HepG2 (cell line): ENCODE results near the gene DAPK3. TPM values are rescaled to one million over a fixed set of nuclear protein-coding genes. Genes with fewer than 3 reads are reported as not detected.
"Not testable (repeated sequence)": the region's sequence is repeated elsewhere in the genome, so short reads cannot be mapped to it uniquely, and the experiment has no call there.

ENCODE experiments used
- ATAC-seq: fragments of 200-7000 bp; cut with Tn5 transposase; 3 replicates; pipeline ENCODE4 v1.9.1; 2020; ENCODE audit warnings: mild to moderate bottlenecking, moderate library complexity
- BruUV-seq: library from RNA; stranded (reverse); fragments of 400-500 nt; replicated peaks from 2 replicates; lab custom pipeline; 2021; lab: Mats Ljungman, UMichigan
- CTCF ChIA-PET: fragments of 300-600 bp; formaldehyde crosslinking; extraction: SDS; loops from one replicate; lab custom pipeline; 2021; ENCODE audit warnings: low total read pairs, inconsistent platforms, low intra/inter-chr PET ratio; lab: Yijun Ruan, JAX
- POLR2A ChIA-PET: fragments of 350-600 bp; sonication (Branson Sonifier 250); formaldehyde crosslinking; loops from one replicate; lab custom pipeline; 2020; ENCODE audit warnings: antibody characterized with exemption, inconsistent platforms; lab: Yijun Ruan, JAX
- DNase-seq: peaks from one replicate; pipeline ENCODE4 v3.0.0-alpha.2; 2015; ENCODE audit warnings: low spot score
- FAIRE-seq: peaks from 3 replicates; lab custom pipeline; 2011; peaks lifted over from hg19 to GRCh38; lab: Jason Lieb, UNC
- H2AFZ ChIP-seq: one replicate; pipeline ENCODE4 v1.6.1; 2011; ENCODE audit warnings: low read length, inconsistent platforms
- H3K27ac ChIP-seq: fragments of 300-600 bp; 3 replicates; pipeline ENCODE4 v1.8.0; 2011; ENCODE audit warnings: mixed run types, mild to moderate bottlenecking, mixed read lengths, low read length, inconsistent platforms; ENCODE audit not compliant: insufficient read depth; ENCODE audit errors: extremely low read length
- H3K27me3 ChIP-seq, 2 experiments: fragments of 200-600 bp in 1 of 2; 2 replicates in 1 of 2; 3 replicates in 1 of 2; pipeline versions ENCODE4 v1.6.0 to v1.8.0; 2011; ENCODE audit warnings: low read length in 2 of 2, mild to moderate bottlenecking in 2 of 2, moderate library complexity in 2 of 2, inconsistent platforms in 1 of 2; ENCODE audit not compliant: insufficient read depth in 2 of 2, control insufficient read depth in 1 of 2
- H3K36me3 ChIP-seq, 2 experiments: fragments of 200-600 bp in 1 of 2; replicated peaks in 1 of 2; 2 replicates in 1 of 2; 3 replicates in 1 of 2; pipeline versions ENCODE4 v1.5.1 to v1.8.0; 2011; ENCODE audit warnings: low read length in 2 of 2, inconsistent platforms in 1 of 2; ENCODE audit not compliant: insufficient read depth in 2 of 2, control insufficient read depth in 1 of 2
- H3K4me1 ChIP-seq: 2 replicates; pipeline ENCODE4 v1.5.1; 2012; ENCODE audit warnings: low read length, inconsistent platforms; ENCODE audit not compliant: insufficient read depth
- H3K4me2 ChIP-seq: 2 replicates; pipeline ENCODE4 v1.6.0; 2011; ENCODE audit warnings: low read depth, low read length, inconsistent platforms
- H3K4me3 ChIP-seq, 3 experiments: fragments of 200-600 bp in 1 of 3; sonication (generic), shearing (Covaris generic) in 1 of 3; replicated peaks in 1 of 3; 2 replicates each; pipeline ENCODE4 v1.5.1; 2011 to 2016; ENCODE audit warnings: low read length in 3 of 3, inconsistent platforms in 2 of 3, low read depth in 2 of 3, mild to moderate bottlenecking in 2 of 3, control low read depth in 1 of 3, mixed read lengths in 1 of 3; ENCODE audit not compliant: insufficient read depth in 1 of 3
- H3K79me2 ChIP-seq: one replicate; pipeline ENCODE4 v1.6.1; 2011; ENCODE audit warnings: low read length, inconsistent platforms; ENCODE audit not compliant: insufficient read depth
- H3K9ac ChIP-seq: 2 replicates; pipeline ENCODE4 v1.6.0; 2011; ENCODE audit warnings: mild to moderate bottlenecking, low read depth, low read length, inconsistent platforms; ENCODE audit not compliant: insufficient read depth
- H3K9me3 ChIP-seq: 2 replicates; pipeline ENCODE4 v1.5.1; 2012; ENCODE audit warnings: mild to moderate bottlenecking, low read length
- H4K20me1 ChIP-seq: 2 replicates; pipeline ENCODE4 v1.6.0; 2011; ENCODE audit warnings: inconsistent platforms, mild to moderate bottlenecking, low read length, moderate library complexity; ENCODE audit not compliant: insufficient read depth
- RBFOX2 ChIP-seq: fragments of 200-400 bp; formaldehyde crosslinking; IDR thresholded peaks from 2 replicates; pipeline ENCODE4 v1.6.1; 2017; ENCODE audit warnings: low read depth, mild to moderate bottlenecking, low read length
- YEATS4 ChIP-seq: sonication (generic); formaldehyde crosslinking; IDR thresholded peaks from 2 replicates; pipeline ENCODE4 v1.4.0; 2020; ENCODE audit warnings: missing genetic modification reagents, borderline replicate concordance
- ZKSCAN8 ChIP-seq: IDR thresholded peaks from 2 replicates; pipeline ENCODE4 v1.6.1; 2016; ENCODE audit warnings: borderline replicate concordance, missing genetic modification reagents, missing compliant biosample characterization
- WGBS: methylation state at CpG from one replicate; pipeline ENCODE4 v1.1.6; 2017; ENCODE audit warnings: low lambda C conversion rate; 5-methylcytosine and 5-hydroxymethylcytosine counted together
- in situ Hi-C: cut with HindIII; loops from 2 replicates; pipeline ENCODE4 v1.10.0; 2017; ENCODE audit warnings: low pct_unique_long_range_greater_than_20kb; ENCODE audit not compliant: extremely low pct_ligation_motif_present
- intact Hi-C: fragments of 100-400 bp; cut with micrococcal nuclease; formaldehyde crosslinking; loops from one replicate; pipeline ENCODE4 v1.10.0; 2022; ENCODE audit not compliant: unreplicated experiment
- polyA plus RNA-seq, 8 experiments: library from polyadenylated mRNA; depleted of rRNA in 3 of 8; stranded (reverse) in 7 of 8; unstranded in 1 of 8; fragments of >200 nt; fragmentation: Illumina TruSeq in 4 of 8; extraction: Trizol in 4 of 8; gene quantifications; 2 replicates each; pipeline versions ENCODE4 v1.2.1 to v1.2.3, GENCODE V29; 2011 to 2016; ENCODE audit warnings: low read depth in 4 of 8, missing spikeins in 1 of 8, mixed read lengths in 1 of 8; ENCODE audit not compliant: insufficient read depth in 1 of 8
- total RNA-seq, 5 experiments: library from RNA; depleted of rRNA; stranded (reverse); fragments of >200 nt; fragmentation: Illumina TruSeq; extraction: Trizol; gene quantifications; 2 replicates each; pipeline ENCODE4 v1.2.3, GENCODE V29; 2016; ENCODE audit warnings: low read depth in 1 of 5
- TF ChIP-seq, protein P1 (sequence below): sonication (generic); formaldehyde crosslinking; conservative IDR thresholded peaks from 2 replicates; pipeline ENCODE4 v1.4.0; 2020; ENCODE audit warnings: missing genetic modification reagents
- TF ChIP-seq, protein P2 (sequence below): sonication (generic); formaldehyde crosslinking; IDR thresholded peaks from 2 replicates; pipeline ENCODE4 v1.4.0; 2020; ENCODE audit warnings: missing genetic modification reagents
- TF ChIP-seq, protein P3 (sequence below): sonication (generic); formaldehyde crosslinking; IDR thresholded peaks from 2 replicates; pipeline ENCODE4 v1.5.0; 2020; ENCODE audit warnings: missing genetic modification reagents, mild to moderate bottlenecking, borderline replicate concordance
- TF ChIP-seq, protein P4 (sequence below): sonication (generic); IDR thresholded peaks from 2 replicates; pipeline ENCODE4 v1.6.1; 2016; ENCODE audit warnings: low read depth, borderline replicate concordance

The DAPK3 gene
- total and polyA plus RNA-seq, 2 of the 13 experiments (the other 11 are each of a cell fraction or from before 2014, with no cell fraction given), result 30.5 to 37.3 TPM

DNA sequence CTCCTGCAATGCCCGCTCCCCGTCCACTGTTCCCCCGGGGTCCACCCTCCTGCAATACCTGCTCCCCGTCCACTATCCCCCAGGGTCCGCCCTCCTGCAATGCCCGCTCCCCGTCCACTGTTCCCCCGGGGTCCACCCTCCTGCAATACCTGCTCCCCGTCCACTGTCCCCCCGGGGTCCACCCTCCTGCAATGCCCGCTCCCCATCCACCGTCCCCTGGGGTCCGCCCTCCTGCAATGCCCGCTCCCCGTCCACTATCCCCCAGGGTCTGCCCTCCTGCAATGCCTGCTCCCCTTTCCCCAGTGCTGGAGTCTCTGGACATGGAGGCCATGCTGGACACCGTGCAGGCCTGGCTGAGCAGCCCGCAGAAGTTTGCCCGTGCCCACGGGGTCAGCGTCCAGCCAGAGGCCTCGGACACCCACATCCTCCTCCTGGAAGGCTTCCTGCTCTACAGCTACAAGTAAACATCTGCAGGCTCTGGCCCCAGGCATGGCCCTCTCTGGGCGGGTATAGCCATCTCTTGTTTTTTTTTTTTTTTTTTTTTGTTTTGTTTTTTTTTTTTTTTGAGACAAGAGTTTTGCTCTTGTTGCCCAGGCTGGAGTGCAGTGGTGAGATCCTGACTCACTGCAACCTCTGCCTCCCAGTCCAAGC is 32.5 kb downstream of the DAPK3 start:
- 64% methylated on average over 22 of the region's 22 CpGs for WGBS
- in situ Hi-C loops, result not testable (repeated sequence)

DNA sequence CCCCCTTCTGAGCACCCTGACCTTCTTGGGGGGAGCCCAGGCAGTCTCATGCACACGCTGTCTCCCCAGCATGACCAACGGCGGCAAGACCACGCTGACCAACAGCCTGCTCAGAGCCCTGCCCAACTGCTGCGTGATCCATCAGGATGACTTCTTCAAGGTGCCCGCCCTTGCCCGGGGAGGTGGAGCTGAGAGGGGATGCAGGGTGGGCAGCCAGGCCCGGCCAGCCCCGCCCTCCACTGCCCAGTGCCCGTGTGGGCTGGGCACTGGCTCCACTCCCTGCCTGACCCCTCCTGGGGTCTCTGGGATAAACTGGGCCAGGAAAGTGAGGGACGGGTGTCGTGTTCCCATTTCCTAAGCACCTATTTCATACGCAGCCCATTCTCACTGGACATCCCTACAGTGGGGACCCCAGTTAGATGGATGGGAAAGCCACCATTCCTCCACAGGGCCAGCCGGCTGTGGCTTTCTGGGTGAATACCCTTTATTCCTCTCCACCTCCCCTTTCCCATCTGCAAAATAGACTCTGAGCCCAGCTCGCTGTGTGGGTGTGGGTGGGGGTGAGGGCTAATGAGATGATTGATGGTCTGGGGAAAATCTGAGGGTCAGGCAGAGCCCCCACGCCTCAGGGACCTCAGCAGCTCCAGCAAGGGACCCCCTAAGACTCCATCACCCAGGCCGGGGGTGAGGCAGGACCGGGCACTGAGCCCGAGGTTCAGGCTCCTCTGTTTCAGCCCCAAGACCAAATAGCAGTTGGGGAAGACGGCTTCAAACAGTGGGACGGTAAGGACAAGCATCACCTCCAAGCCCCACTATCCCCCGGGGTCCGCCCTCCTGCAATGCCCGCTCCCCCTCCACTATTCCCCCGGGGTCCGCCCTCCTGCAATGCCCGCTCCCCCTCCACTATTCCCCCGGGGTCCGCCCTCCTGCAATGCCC is 34.1 kb downstream of the DAPK3 start:
- Histone ChIP-seq H3K4me2 (no peak overlapping the region), H3K4me3 (no peak overlapping the region), H3K4me1 (no peaks in the 10 kb centered on the region), H3K79me2 (no peaks in the 10 kb centered on the region), H3K9ac (no peak overlapping the region), H3K27me3 (peaks cover 0 to 11% of the 10 kb centered on the region in 2 experiments; a peak in 1 of 5 replicates), H3K27ac (no peak overlapping the region), H3K36me3 (no peaks in the 10 kb centered on the region), H2AFZ (no peak overlapping the region), H4K20me1 (no peaks in the 10 kb centered on the region), H3K9me3 (no peaks in the 10 kb centered on the region)
- CTCF ChIA-PET, result no interaction called here
- DNase-seq (no peak), FAIRE-seq (no peak), ATAC-seq (no peak; the same call in 2 of the 3 replicates)
- in situ Hi-C loops (no loop called here), intact Hi-C loops (no loop called here)
- POLR2A ChIA-PET, result no interaction called here
- no TSS peak for BruUV-seq
- 34% methylated on average over 14 of the region's 29 CpGs for WGBS
- TF ChIP-seq RBFOX2 (no peak), ZKSCAN8 (CRISPR knock-in tag) (no peak), YEATS4 (no peak)
- TF ChIP-seq, protein P1, sequence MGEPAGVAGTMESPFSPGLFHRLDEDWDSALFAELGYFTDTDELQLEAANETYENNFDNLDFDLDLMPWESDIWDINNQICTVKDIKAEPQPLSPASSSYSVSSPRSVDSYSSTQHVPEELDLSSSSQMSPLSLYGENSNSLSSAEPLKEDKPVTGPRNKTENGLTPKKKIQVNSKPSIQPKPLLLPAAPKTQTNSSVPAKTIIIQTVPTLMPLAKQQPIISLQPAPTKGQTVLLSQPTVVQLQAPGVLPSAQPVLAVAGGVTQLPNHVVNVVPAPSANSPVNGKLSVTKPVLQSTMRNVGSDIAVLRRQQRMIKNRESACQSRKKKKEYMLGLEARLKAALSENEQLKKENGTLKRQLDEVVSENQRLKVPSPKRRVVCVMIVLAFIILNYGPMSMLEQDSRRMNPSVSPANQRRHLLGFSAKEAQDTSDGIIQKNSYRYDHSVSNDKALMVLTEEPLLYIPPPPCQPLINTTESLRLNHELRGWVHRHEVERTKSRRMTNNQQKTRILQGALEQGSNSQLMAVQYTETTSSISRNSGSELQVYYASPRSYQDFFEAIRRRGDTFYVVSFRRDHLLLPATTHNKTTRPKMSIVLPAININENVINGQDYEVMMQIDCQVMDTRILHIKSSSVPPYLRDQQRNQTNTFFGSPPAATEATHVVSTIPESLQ (CRISPR knock-in tag), result no peak
- TF ChIP-seq, protein P2, sequence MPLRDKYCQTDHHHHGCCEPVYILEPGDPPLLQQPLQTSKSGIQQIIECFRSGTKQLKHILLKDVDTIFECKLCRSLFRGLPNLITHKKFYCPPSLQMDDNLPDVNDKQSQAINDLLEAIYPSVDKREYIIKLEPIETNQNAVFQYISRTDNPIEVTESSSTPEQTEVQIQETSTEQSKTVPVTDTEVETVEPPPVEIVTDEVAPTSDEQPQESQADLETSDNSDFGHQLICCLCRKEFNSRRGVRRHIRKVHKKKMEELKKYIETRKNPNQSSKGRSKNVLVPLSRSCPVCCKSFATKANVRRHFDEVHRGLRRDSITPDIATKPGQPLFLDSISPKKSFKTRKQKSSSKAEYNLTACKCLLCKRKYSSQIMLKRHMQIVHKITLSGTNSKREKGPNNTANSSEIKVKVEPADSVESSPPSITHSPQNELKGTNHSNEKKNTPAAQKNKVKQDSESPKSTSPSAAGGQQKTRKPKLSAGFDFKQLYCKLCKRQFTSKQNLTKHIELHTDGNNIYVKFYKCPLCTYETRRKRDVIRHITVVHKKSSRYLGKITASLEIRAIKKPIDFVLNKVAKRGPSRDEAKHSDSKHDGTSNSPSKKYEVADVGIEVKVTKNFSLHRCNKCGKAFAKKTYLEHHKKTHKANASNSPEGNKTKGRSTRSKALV (CRISPR knock-in tag), result no peak
- TF ChIP-seq, protein P3, sequence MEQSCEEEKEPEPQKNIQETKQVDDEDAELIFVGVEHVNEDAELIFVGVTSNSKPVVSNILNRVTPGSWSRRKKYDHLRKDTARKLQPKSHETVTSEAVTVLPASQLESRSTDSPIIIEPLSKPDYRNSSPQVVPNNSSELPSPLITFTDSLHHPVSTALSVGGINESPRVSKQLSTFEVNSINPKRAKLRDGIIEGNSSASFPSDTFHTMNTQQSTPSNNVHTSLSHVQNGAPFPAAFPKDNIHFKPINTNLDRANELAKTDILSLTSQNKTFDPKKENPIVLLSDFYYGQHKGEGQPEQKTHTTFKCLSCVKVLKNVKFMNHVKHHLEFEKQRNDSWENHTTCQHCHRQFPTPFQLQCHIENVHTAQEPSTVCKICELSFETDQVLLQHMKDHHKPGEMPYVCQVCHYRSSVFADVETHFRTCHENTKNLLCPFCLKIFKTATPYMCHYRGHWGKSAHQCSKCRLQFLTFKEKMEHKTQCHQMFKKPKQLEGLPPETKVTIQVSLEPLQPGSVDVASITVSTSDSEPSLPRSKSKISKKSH (CRISPR knock-in tag), result no peak
- TF ChIP-seq, protein P4, sequence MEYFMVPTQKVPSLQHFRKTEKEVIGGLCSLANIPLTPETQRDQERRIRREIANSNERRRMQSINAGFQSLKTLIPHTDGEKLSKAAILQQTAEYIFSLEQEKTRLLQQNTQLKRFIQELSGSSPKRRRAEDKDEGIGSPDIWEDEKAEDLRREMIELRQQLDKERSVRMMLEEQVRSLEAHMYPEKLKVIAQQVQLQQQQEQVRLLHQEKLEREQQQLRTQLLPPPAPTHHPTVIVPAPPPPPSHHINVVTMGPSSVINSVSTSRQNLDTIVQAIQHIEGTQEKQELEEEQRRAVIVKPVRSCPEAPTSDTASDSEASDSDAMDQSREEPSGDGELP, result no peak

More for the DNA sequence above, 32.5 kb downstream of the DAPK3 start:
- intact Hi-C loops, H3K27ac ChIP-seq, H3K9ac ChIP-seq, BruUV-seq, CTCF ChIA-PET, H3K4me3 ChIP-seq, ATAC-seq, H3K9me3 ChIP-seq, H2AFZ ChIP-seq, H3K79me2 ChIP-seq, H3K36me3 ChIP-seq, H3K4me1 ChIP-seq, POLR2A ChIA-PET, H3K27me3 ChIP-seq, FAIRE-seq, H4K20me1 ChIP-seq, DNase-seq, H3K4me2 ChIP-seq: not testable (repeated sequence)
